HCT116 (cell line): Measurements from ENCODE around the gene VANGL1. TPM values are rescaled to one million over a fixed set of nuclear protein-coding genes. Genes with fewer than 3 reads are reported as not detected.

Experiments
- ATAC-seq: fragments of 200-7000 bp; cut with Tn5 transposase; 2 replicates; pipeline ENCODE4 v1.9.1; 2020; ENCODE audit warnings: mild to moderate bottlenecking, moderate library complexity
- BruUV-seq: library from RNA; stranded (reverse); fragments of 400-500 nt; replicated peaks from 2 replicates; lab custom pipeline; 2021; lab: Mats Ljungman, UMichigan
- CTCF ChIA-PET: fragments of 300-600 bp; sonication (Branson Sonifier 250); formaldehyde crosslinking; loops from one replicate; lab custom pipeline; 2021; ENCODE audit warnings: antibody characterized with exemption; lab: Charles Lee
- POLR2A ChIA-PET: fragments of 300-600, 350-600 bp; sonication (Branson Sonifier 250); formaldehyde crosslinking; loops from one replicate; lab custom pipeline; 2021; ENCODE audit warnings: antibody characterized with exemption; lab: Charles Lee
- RAD21 ChIA-PET, 2 experiments: fragments of 300-600 bp; sonication (Branson Sonifier 250); formaldehyde crosslinking; loops; one replicate each; lab custom pipeline; 2023; ENCODE audit warnings: low total read pairs in 2 of 2; ENCODE audit not compliant: uncharacterized antibody in 2 of 2, unreplicated experiment in 2 of 2, low non-redundant PET in 1 of 2; lab: Charles Lee
- DNase-seq: peaks from one replicate; pipeline ENCODE4 v3.0.0-alpha.2; 2010; ENCODE audit warnings: low read depth, low spot score
- H2AFZ ChIP-seq: fragments of 200-600 bp; shearing (Covaris generic), sonication (generic); 2 replicates; pipeline ENCODE4 v1.6.1; 2017; ENCODE audit warnings: low read depth, mixed run types, mixed read lengths, antibody characterized with exemption, low read length; ENCODE audit not compliant: poor library complexity, severe bottlenecking
- H3K27ac ChIP-seq: 2 replicates; pipeline ENCODE4 v1.5.1; 2012; ENCODE audit warnings: low read depth, low read length
- H3K27me3 ChIP-seq: fragments of 200-600 bp; sonication (generic); 2 replicates; pipeline ENCODE4 v1.6.1; 2016; ENCODE audit warnings: mixed run types, low read length, mixed read lengths; ENCODE audit not compliant: insufficient read depth
- H3K36me3 ChIP-seq, 2 experiments: fragments of 200-500 bp in 1 of 2; fragments of 200-600 bp in 1 of 2; sonication (Bioruptor generic) in 1 of 2; sonication (generic) in 1 of 2; 2 replicates each; pipeline versions ENCODE4 v1.5.1 to v1.6.1; 2014 to 2016; ENCODE audit warnings: low read length in 2 of 2, inconsistent platforms in 1 of 2, mixed read lengths in 1 of 2, mixed run types in 1 of 2; ENCODE audit not compliant: insufficient read depth in 2 of 2, control insufficient read depth in 1 of 2
- H3K4me1 ChIP-seq, 2 experiments: fragments of 200-600 bp in 1 of 2; sonication (generic) in 1 of 2; 2 replicates each; pipeline versions ENCODE4 v1.5.1 to v1.6.1; 2012 to 2017; ENCODE audit warnings: low read length in 2 of 2, inconsistent platforms in 1 of 2, mild to moderate bottlenecking in 1 of 2, mixed read lengths in 1 of 2, mixed run types in 1 of 2, moderate library complexity in 1 of 2; ENCODE audit not compliant: insufficient read depth in 2 of 2, control insufficient read depth in 1 of 2
- H3K4me2 ChIP-seq: fragments of 200-600 bp; sonication (generic); 2 replicates; pipeline ENCODE4 v1.6.1; 2017; ENCODE audit warnings: mixed run types, low read length, mixed read lengths
- H3K4me3 ChIP-seq, 2 experiments: fragments of 200-600 bp in 1 of 2; sonication (generic) in 1 of 2; replicated peaks in 1 of 2; 2 replicates each; pipeline ENCODE4 v1.5.1; 2011 to 2016; ENCODE audit warnings: low read length in 2 of 2, control low read depth in 1 of 2, low read depth in 1 of 2, mild to moderate bottlenecking in 1 of 2, mixed read lengths in 1 of 2, mixed run types in 1 of 2
- H3K79me2 ChIP-seq: fragments of 200-600 bp; sonication (generic); 2 replicates; pipeline ENCODE4 v1.6.1; 2017; ENCODE audit warnings: mild to moderate bottlenecking, mixed run types, low read length, moderate library complexity, mixed read lengths; ENCODE audit not compliant: insufficient read depth
- H3K9ac ChIP-seq: fragments of 200-600 bp; sonication (generic); 2 replicates; pipeline ENCODE4 v1.6.1; 2016; ENCODE audit warnings: low read length, mixed read lengths
- H3K9me2 ChIP-seq: fragments of 200-600 bp; sonication (generic), shearing (Covaris generic); 2 replicates; pipeline ENCODE4 v1.6.1; 2017; ENCODE audit warnings: mixed run types, mild to moderate bottlenecking, moderate library complexity; ENCODE audit not compliant: insufficient read depth
- H3K9me3 ChIP-seq, 2 experiments: fragments of 200-500 bp in 1 of 2; fragments of 200-600 bp in 1 of 2; sonication (Bioruptor generic) in 1 of 2; sonication (generic) in 1 of 2; 2 replicates each; pipeline ENCODE4 v1.6.1; 2014 to 2017; ENCODE audit warnings: low read length in 2 of 2, mixed read lengths in 2 of 2, inconsistent platforms in 1 of 2, low read depth in 1 of 2, mild to moderate bottlenecking in 1 of 2, mixed run types in 1 of 2, moderate library complexity in 1 of 2; ENCODE audit not compliant: control insufficient read depth in 1 of 2, insufficient read depth in 1 of 2
- H4K20me1 ChIP-seq: fragments of 200-600 bp; sonication (generic), shearing (Covaris generic); 2 replicates; pipeline ENCODE4 v1.6.1; 2017; ENCODE audit warnings: mixed run types, mild to moderate bottlenecking, moderate library complexity; ENCODE audit not compliant: insufficient read depth
- ATF3 ChIP-seq: IDR thresholded peaks from 2 replicates; pipeline ENCODE4 v1.6.1; 2012
- CTCF ChIP-seq, 3 experiments: fragments of 200-600 bp in 1 of 3; sonication (generic) in 1 of 3; IDR thresholded peaks in 2 of 3; conservative IDR thresholded peaks in 1 of 3; 2 replicates each; pipeline ENCODE4 v1.5.1; 2012 to 2017; ENCODE audit warnings: low read depth in 2 of 3, low read length in 2 of 3, antibody characterized with exemption in 1 of 3, borderline replicate concordance in 1 of 3, control low read depth in 1 of 3, mild to moderate bottlenecking in 1 of 3, mixed read lengths in 1 of 3, mixed run types in 1 of 3, moderate library complexity in 1 of 3; ENCODE audit not compliant: insufficient read depth in 1 of 3
- FOSL1 ChIP-seq: IDR thresholded peaks from 2 replicates; pipeline ENCODE4 v1.6.1; 2012; ENCODE audit warnings: low read depth
- RAD21 ChIP-seq: IDR thresholded peaks from 2 replicates; pipeline ENCODE4 v1.6.1; 2012; ENCODE audit warnings: low read depth, mild to moderate bottlenecking
- intact Hi-C: fragments of 100-400 bp; cut with micrococcal nuclease; formaldehyde crosslinking; loops from 2 replicates; pipeline ENCODE4 v1.10.0; 2022
- total RNA-seq: library from RNA; stranded (reverse); gene quantifications from one replicate; pipeline ENCODE4 v1.2.1, GENCODE V29; 2021; ENCODE audit not compliant: unreplicated experiment

VANGL1 gene
- total RNA-seq, 1 experiment from 2014 or later = 23.5 TPM

DNA sequence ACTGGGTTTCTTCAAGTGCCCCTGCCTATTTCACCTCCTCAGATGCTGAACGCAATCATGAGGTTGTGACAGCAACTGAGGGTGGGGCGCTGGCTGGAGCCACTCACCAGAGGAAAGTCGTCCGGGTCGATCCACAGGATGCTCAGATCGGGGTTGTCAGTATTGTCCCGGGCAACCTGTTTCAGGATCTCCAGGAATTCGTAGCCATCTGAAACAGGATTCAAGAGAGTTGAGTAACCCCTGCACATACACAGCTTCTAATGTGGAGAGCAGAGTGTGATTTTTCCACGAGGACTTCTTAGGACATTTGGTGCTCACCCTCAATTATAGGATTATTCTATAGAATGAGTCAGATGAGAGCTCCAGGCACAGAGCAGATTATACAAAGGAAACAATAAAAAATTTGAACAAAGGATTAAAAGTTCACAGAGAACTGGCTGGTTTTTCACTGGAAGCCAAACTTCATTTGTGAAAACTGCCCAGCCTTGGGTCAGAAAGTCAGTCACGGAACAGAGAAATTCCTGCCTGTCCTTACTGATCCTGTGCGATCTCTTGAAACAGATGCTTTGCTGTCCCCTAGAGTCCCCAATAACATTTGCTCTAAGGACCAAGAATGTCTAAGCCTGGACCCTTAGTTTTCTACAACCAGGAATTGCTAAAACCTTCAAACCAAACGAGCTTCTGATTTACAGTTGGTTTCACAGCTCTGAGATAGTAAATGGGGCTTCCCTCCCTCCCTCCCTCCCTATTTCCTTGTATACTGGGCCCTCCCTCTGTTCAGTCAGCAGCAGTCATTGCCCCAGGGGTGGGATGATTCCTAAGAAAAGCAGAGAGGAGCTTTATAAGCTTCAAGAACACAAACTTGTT, 63.5 kb downstream of the VANGL1 start:
- intact Hi-C loops = loop anchor here (5.0 kb wide), 1 partner anchor 57 kb away; no protein-coding TSS in a partner anchor
- H3K4me1 ChIP-seq = no peaks in the 10 kb centered on the region
- POLR2A ChIA-PET = no interaction called here
- no peak overlapping the region for H3K27ac ChIP-seq
- CTCF ChIA-PET = interaction anchor here (0.8 to 4.0 kb wide), 7 partner anchors 11 to 276 kb away, joined by 3 to 32 read pairs (median 10); no protein-coding TSS in a partner anchor
- no peaks in the 10 kb centered on the region for H3K36me3 ChIP-seq
- H3K9me3 ChIP-seq = no peaks in the 10 kb centered on the region
- H2AFZ ChIP-seq = no peak overlapping the region
- DNase-seq = no peak
- H3K79me2 ChIP-seq = no peaks in the 10 kb centered on the region
- H4K20me1 ChIP-seq = no peaks in the 10 kb centered on the region
- no peak for ATAC-seq
- no peak overlapping the region for H3K4me3 ChIP-seq
- TF ChIP-seq FOSL1 (no peak), CTCF (IDR thresholded peaks at IDR 0.05 in 2 of 3, conservative IDR thresholded peaks at IDR 0.05 in 1 of 3; ENCODE audit: borderline replicate concordance in 1 of 3, insufficient read depth in 1 of 3, low read depth in 2 of 3, low read length in 2 of 3) (peak in 1 of 3 experiments; percentile 20; a peak in 1 of 6 replicates), ATF3 (no peak), RAD21 (peak; percentile 34; the same call in 1 of the 2 replicates)
- H3K27me3 ChIP-seq = no peaks in the 10 kb centered on the region
- RAD21 ChIA-PET = no interaction called here
- BruUV-seq = no TSS peak
- no peak overlapping the region for H3K9ac ChIP-seq
- no peak overlapping the region for H3K4me2 ChIP-seq
- no peaks in the 10 kb centered on the region for H3K9me2 ChIP-seq
